ENCODE measurements around the gene CLDN6.

The CLDN6 gene

GRCh38 chr16:2971134-2971984 lies 46.6 kb downstream of the CLDN6 start:
- DNase-seq (ENCODE audit: low read depth in 2 of 2) = no peak

GRCh38 chr16:2970563-2970962 lies 47.4 kb downstream of the CLDN6 start:
- no peak for DNase-seq (ENCODE audit: low read depth in 2 of 2)

- DNase-seq (ENCODE audit: low read depth in 2 of 2) = no peak
These were observed 48.1 kb downstream of the CLDN6 start for GRCh38 chr16:2969545-2970521.

GRCh38 chr16:2968738-2969544 lies 49.0 kb downstream of the CLDN6 start, which contains the start of gene PAQR4:
Gene PAQR4 (plus strand): TSS chr16:2969348. CDS start chr16:2969675, 327 bp downstream.
- DNase-seq (ENCODE audit: low read depth in 2 of 2) = peak; percentile 52 to 62

- DNase-seq (ENCODE audit: low read depth in 2 of 2) = no peak
These were observed 49.6 kb downstream of the CLDN6 start for GRCh38 chr16:2968368-2968737.

GRCh38 chr16:2967721-2968161 lies 50.2 kb downstream of the CLDN6 start:
- no peak for DNase-seq (ENCODE audit: low read depth in 2 of 2)

- no peak for DNase-seq (ENCODE audit: low read depth in 2 of 2)
These were observed 50.8 kb downstream of the CLDN6 start for GRCh38 chr16:2967211-2967631.

- no peak for DNase-seq (ENCODE audit: low read depth in 2 of 2)
These were observed 51.2 kb downstream of the CLDN6 start for GRCh38 chr16:2966808-2967191.

GRCh38 chr16:2966043-2966807 lies 51.8 kb downstream of the CLDN6 start:
- no peak for DNase-seq (ENCODE audit: low read depth in 2 of 2)
